H1 (cell line): ENCODE measurements around the gene PAK1IP1. TPM values are rescaled to one million over a fixed set of nuclear protein-coding genes. Genes with fewer than 3 reads are reported as not detected.

Source experiments
- CHD1 ChIP-seq: IDR thresholded peaks from 2 replicates; pipeline ENCODE4 v1.6.1; 2012; ENCODE audit warnings: low read depth, low read length, improper control_type of control experiment
- HDAC2 ChIP-seq, 2 experiments: fragments of 300-600 bp in 1 of 2; sonication (generic) in 1 of 2; IDR thresholded peaks; 2 replicates each; pipeline ENCODE4 v1.6.1; 2011 to 2012; ENCODE audit warnings: low read depth in 2 of 2, low read length in 2 of 2, mild to moderate bottlenecking in 2 of 2, moderate library complexity in 2 of 2, borderline replicate concordance in 1 of 2, inconsistent platforms in 1 of 2
- POLR2A ChIP-seq, 2 experiments: IDR thresholded peaks; 1 replicate in 1 of 2; 2 replicates in 1 of 2; pipeline ENCODE4 v1.6.1; 2011; ENCODE audit warnings: low read depth in 2 of 2, low read length in 2 of 2, mild to moderate bottlenecking in 2 of 2; ENCODE audit errors: control extremely low read depth in 1 of 2
- POU5F1 ChIP-seq: IDR thresholded peaks from 2 replicates; pipeline ENCODE4 v1.6.1; 2011; ENCODE audit warnings: low read depth, mild to moderate bottlenecking, low read length, moderate library complexity
- RFX5 ChIP-seq: IDR thresholded peaks from 2 replicates; pipeline ENCODE4 v1.6.1; 2011; ENCODE audit warnings: low read depth, low read length, improper control_type of control experiment, borderline replicate concordance
- SP4 ChIP-seq: IDR thresholded peaks from 2 replicates; pipeline ENCODE4 v1.6.1; 2012; ENCODE audit warnings: low read length, inconsistent platforms
- SUZ12 ChIP-seq: fragments of 200-600 bp; sonication (generic); IDR thresholded peaks from 2 replicates; pipeline ENCODE4 v1.6.1; 2012; ENCODE audit warnings: mild to moderate bottlenecking, inconsistent platforms, low read length, moderate library complexity, mixed read lengths
- TAF7 ChIP-seq: optimal IDR thresholded peaks from 2 replicates; pipeline ENCODE3; 2011; ENCODE audit warnings: low read depth, mild to moderate bottlenecking, inconsistent platforms, low read length, moderate library complexity, borderline replicate concordance
- TCF12 ChIP-seq: IDR thresholded peaks from 2 replicates; pipeline ENCODE4 v1.6.1; 2011; ENCODE audit warnings: low read depth, mild to moderate bottlenecking, low read length
- polyA plus RNA-seq, 7 experiments: library from polyadenylated mRNA; depleted of rRNA in 3 of 7; stranded (reverse) in 5 of 7; unstranded in 2 of 7; fragments of >200 nt in 5 of 7; fragments of 200-250 nt in 2 of 7; gene quantifications; 1 replicate in 5 of 7; 2 replicates in 1 of 7; 4 replicates in 1 of 7; pipeline versions ENCODE4 v1.2.1 to v1.2.3, GENCODE V29; 2011 to 2013; ENCODE audit warnings: missing spikeins in 2 of 7, mixed read lengths in 2 of 7
- total RNA-seq: library from RNA; stranded (reverse); fragmentation: NEBNext Ultra II Directional; extraction: Animal tissue kit (Norgen Biotek cat#: 25700); gene quantifications from 2 replicates; pipeline ENCODE4 v1.2.1, GENCODE V29; 2021
- TF ChIP-seq, protein P1 (sequence below): fragments of 300-600 bp; sonication (generic); IDR thresholded peaks from 2 replicates; pipeline ENCODE4 v1.7.1; 2012; ENCODE audit warnings: low read length, moderate library complexity, mild to moderate bottlenecking, inconsistent platforms; ENCODE audit not compliant: insufficient replicate concordance

PAK1IP1 gene
- total and polyA plus RNA-seq, 2 of the 8 experiments (the other 6 are each of a cell fraction or from before 2014, with no cell fraction given), result 19.7 to 43.6 TPM

DNA sequence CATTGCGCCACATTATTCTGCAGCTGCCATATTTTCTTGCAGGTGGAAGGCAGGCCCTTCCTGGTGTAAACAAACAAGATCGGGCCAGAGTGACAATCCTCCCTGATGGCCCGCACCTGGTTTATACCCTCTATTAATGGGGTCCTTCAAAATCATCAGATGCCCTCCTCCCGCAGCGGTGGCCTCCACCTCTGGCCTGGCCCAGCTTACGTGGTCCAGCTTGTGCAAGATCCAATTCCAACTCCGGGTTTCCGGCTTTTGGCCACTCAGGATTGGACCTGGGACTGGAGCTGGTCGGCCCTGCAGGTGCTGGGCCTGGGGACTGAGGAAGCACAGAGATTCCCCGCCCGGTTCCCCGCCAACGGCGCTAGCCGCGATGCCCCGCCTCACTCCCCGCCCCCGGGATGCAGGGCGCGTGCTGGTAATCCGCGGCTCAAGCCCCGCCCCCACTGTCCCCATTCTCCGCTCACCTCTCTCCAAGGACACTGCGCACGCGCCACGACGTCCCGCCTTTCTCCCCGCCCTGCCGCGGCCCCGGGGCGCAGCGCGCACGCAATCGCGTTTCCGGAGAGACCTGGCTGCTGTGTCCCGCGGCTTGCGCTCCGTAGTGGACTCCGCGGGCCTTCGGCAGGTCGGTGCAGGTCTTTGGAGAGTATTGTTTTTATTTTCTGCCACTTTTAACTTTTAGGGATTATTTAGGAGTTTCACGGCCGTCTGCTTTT, 52.6 kb downstream of the PAK1IP1 start, which contains the start of gene TMEM14B (continued):
- TF ChIP-seq TAF7 (peak; percentile 10), HDAC2 (IDR thresholded peaks at IDR 0.05; ENCODE audit: borderline replicate concordance in 1 of 2, low read depth in 2 of 2, low read length in 2 of 2) (peak; percentile 17 to 62; a peak in 1 of 4 replicates), POU5F1 (no peak), RFX5 (no peak), SP4 (peak; percentile 72; the same call in 1 of the 2 replicates), POLR2A (IDR thresholded peaks at IDR 0.05; ENCODE audit: control extremely low read depth in 1 of 2, low read depth in 2 of 2, low read length in 2 of 2) (peak; percentile 67 to 87), CHD1 (no peak), SUZ12 (no peak), TCF12 (peak; percentile 96)
- TF ChIP-seq, protein P1, sequence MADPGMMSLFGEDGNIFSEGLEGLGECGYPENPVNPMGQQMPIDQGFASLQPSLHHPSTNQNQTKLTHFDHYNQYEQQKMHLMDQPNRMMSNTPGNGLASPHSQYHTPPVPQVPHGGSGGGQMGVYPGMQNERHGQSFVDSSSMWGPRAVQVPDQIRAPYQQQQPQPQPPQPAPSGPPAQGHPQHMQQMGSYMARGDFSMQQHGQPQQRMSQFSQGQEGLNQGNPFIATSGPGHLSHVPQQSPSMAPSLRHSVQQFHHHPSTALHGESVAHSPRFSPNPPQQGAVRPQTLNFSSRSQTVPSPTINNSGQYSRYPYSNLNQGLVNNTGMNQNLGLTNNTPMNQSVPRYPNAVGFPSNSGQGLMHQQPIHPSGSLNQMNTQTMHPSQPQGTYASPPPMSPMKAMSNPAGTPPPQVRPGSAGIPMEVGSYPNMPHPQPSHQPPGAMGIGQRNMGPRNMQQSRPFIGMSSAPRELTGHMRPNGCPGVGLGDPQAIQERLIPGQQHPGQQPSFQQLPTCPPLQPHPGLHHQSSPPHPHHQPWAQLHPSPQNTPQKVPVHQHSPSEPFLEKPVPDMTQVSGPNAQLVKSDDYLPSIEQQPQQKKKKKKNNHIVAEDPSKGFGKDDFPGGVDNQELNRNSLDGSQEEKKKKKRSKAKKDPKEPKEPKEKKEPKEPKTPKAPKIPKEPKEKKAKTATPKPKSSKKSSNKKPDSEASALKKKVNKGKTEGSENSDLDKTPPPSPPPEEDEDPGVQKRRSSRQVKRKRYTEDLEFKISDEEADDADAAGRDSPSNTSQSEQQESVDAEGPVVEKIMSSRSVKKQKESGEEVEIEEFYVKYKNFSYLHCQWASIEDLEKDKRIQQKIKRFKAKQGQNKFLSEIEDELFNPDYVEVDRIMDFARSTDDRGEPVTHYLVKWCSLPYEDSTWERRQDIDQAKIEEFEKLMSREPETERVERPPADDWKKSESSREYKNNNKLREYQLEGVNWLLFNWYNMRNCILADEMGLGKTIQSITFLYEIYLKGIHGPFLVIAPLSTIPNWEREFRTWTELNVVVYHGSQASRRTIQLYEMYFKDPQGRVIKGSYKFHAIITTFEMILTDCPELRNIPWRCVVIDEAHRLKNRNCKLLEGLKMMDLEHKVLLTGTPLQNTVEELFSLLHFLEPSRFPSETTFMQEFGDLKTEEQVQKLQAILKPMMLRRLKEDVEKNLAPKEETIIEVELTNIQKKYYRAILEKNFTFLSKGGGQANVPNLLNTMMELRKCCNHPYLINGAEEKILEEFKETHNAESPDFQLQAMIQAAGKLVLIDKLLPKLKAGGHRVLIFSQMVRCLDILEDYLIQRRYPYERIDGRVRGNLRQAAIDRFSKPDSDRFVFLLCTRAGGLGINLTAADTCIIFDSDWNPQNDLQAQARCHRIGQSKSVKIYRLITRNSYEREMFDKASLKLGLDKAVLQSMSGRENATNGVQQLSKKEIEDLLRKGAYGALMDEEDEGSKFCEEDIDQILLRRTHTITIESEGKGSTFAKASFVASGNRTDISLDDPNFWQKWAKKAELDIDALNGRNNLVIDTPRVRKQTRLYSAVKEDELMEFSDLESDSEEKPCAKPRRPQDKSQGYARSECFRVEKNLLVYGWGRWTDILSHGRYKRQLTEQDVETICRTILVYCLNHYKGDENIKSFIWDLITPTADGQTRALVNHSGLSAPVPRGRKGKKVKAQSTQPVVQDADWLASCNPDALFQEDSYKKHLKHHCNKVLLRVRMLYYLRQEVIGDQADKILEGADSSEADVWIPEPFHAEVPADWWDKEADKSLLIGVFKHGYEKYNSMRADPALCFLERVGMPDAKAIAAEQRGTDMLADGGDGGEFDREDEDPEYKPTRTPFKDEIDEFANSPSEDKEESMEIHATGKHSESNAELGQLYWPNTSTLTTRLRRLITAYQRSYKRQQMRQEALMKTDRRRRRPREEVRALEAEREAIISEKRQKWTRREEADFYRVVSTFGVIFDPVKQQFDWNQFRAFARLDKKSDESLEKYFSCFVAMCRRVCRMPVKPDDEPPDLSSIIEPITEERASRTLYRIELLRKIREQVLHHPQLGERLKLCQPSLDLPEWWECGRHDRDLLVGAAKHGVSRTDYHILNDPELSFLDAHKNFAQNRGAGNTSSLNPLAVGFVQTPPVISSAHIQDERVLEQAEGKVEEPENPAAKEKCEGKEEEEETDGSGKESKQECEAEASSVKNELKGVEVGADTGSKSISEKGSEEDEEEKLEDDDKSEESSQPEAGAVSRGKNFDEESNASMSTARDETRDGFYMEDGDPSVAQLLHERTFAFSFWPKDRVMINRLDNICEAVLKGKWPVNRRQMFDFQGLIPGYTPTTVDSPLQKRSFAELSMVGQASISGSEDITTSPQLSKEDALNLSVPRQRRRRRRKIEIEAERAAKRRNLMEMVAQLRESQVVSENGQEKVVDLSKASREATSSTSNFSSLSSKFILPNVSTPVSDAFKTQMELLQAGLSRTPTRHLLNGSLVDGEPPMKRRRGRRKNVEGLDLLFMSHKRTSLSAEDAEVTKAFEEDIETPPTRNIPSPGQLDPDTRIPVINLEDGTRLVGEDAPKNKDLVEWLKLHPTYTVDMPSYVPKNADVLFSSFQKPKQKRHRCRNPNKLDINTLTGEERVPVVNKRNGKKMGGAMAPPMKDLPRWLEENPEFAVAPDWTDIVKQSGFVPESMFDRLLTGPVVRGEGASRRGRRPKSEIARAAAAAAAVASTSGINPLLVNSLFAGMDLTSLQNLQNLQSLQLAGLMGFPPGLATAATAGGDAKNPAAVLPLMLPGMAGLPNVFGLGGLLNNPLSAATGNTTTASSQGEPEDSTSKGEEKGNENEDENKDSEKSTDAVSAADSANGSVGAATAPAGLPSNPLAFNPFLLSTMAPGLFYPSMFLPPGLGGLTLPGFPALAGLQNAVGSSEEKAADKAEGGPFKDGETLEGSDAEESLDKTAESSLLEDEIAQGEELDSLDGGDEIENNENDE, result no peak
